Measurements from ENCODE around the gene SERPINE3. TPM values are rescaled to one million over a fixed set of nuclear protein-coding genes. Genes with fewer than 3 reads are reported as not detected.

Gene SERPINE3
- total and polyA plus RNA-seq, 2 of the 4 experiments (the other 2 are of a cell fraction) = not detected

DNA sequence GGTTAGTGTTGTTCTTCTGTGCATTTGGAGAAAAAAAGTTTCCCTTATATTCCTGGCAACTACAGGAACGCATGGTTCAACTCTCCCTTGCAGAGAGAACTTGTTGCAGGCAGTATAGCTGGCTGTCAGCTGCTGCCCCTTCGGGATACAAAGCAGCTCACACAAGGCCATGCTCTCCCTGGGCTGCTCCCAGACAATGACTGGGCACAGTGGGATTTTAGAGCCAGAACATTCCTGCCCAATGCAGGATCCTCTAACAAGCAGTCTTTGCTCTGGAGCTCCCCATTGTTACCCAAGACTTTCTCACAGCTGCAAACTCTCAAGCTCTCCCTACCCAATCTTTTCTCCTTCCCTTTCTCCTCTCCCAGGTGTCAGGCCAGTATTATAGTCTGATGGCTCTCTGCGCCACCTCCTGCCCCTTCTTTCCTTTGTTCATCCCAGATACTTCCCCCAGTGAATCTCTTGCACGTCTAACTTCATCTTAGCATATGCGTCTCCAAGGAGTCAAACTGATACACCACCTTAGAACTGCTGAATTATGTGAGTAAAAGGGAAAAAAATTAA lies 27.5 kb upstream of the SERPINE3 start:
- H3K9me3 ChIP-seq (ENCODE audit: control insufficient read depth, insufficient read depth, low read length) = no peaks in the 10 kb centered on the region

More for the DNA sequence above, 27.5 kb upstream of the SERPINE3 start:
- Histone ChIP-seq H3K4ac (ENCODE audit: low read depth, low read length) (no peak overlapping the region), H2AK5ac (ENCODE audit: low read depth, low read length) (no peak overlapping the region), H3K4me2 (ENCODE audit: low read depth, low read length) (no peak overlapping the region), H2BK20ac (ENCODE audit: low read depth, low read length) (no peak overlapping the region), H4K91ac (ENCODE audit: insufficient read depth, low read depth, low read length) (no peak overlapping the region), H3K79me1 (ENCODE audit: low read depth in 1 of 2, low read length in 2 of 2) (no peaks in the 10 kb centered on the region), H3K27me3 (ENCODE audit: control insufficient read depth, insufficient read depth, low read length) (peaks cover 12% of the 10 kb centered on the region), H3K56ac (ENCODE audit: extremely low read depth, insufficient read depth, low read length) (no peak overlapping the region), H4K8ac (ENCODE audit: low read depth in 2 of 2, low read length in 2 of 2) (no peak overlapping the region), H3K18ac (ENCODE audit: low read depth, low read length) (no peak overlapping the region), H3K36me3 (ENCODE audit: control insufficient read depth, insufficient read depth, low read length) (no peaks in the 10 kb centered on the region), H3K9ac (ENCODE audit: low read depth, low read length) (no peak overlapping the region), H3K14ac (replicated peaks; ENCODE audit: low read depth, low read length) (no peak overlapping the region), H4K20me1 (ENCODE audit: insufficient read depth, low read length) (no peaks in the 10 kb centered on the region), H2BK120ac (ENCODE audit: low read depth, low read length) (no peak overlapping the region), H2AK9ac (replicated peaks; ENCODE audit: low read depth, low read length, poor library complexity) (no peak overlapping the region), H3K9me1 (ENCODE audit: insufficient read depth, low read length) (no peaks in the 10 kb centered on the region), H3K27ac (ENCODE audit: insufficient read depth, low read length) (no peak overlapping the region), H4K5ac (ENCODE audit: low read depth, low read length) (no peak overlapping the region), H2BK5ac (ENCODE audit: low read depth, low read length, poor library complexity, severe bottlenecking) (no peak overlapping the region), H3K23ac (ENCODE audit: low read depth, low read length) (no peak overlapping the region), H3K4me3 (ENCODE audit: insufficient read depth, low read depth, low read length) (no peak overlapping the region), H2AFZ (replicated peaks; ENCODE audit: low read length, poor library complexity) (no peak overlapping the region), H3K4me1 (ENCODE audit: control insufficient read depth, insufficient read depth, low read length) (peaks cover 2% of the 10 kb centered on the region; the same call in 1 of the 2 replicates), H2BK15ac (ENCODE audit: low read depth, low read length) (no peak overlapping the region)
- CTCF ChIA-PET = no interaction called here
- BruUV-seq (replicated peaks) = no TSS peak
- TF ChIP-seq NFE2L2 (IDR thresholded peaks at IDR 0.05; ENCODE audit: low read depth, low read length) (no peak), CHD1 (IDR thresholded peaks at IDR 0.05; ENCODE audit: low read depth, low read length) (no peak), RCOR1 (IDR thresholded peaks at IDR 0.05; ENCODE audit: insufficient replicate concordance, low read length) (no peak), MAFK (IDR thresholded peaks at IDR 0.05; ENCODE audit: low read depth, low read length) (no peak)
- TF ChIP-seq, protein P1, sequence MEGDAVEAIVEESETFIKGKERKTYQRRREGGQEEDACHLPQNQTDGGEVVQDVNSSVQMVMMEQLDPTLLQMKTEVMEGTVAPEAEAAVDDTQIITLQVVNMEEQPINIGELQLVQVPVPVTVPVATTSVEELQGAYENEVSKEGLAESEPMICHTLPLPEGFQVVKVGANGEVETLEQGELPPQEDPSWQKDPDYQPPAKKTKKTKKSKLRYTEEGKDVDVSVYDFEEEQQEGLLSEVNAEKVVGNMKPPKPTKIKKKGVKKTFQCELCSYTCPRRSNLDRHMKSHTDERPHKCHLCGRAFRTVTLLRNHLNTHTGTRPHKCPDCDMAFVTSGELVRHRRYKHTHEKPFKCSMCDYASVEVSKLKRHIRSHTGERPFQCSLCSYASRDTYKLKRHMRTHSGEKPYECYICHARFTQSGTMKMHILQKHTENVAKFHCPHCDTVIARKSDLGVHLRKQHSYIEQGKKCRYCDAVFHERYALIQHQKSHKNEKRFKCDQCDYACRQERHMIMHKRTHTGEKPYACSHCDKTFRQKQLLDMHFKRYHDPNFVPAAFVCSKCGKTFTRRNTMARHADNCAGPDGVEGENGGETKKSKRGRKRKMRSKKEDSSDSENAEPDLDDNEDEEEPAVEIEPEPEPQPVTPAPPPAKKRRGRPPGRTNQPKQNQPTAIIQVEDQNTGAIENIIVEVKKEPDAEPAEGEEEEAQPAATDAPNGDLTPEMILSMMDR (conservative IDR thresholded peaks at IDR 0.05; ENCODE audit: low read depth, low read length) = no peak
- TF ChIP-seq, protein P2, sequence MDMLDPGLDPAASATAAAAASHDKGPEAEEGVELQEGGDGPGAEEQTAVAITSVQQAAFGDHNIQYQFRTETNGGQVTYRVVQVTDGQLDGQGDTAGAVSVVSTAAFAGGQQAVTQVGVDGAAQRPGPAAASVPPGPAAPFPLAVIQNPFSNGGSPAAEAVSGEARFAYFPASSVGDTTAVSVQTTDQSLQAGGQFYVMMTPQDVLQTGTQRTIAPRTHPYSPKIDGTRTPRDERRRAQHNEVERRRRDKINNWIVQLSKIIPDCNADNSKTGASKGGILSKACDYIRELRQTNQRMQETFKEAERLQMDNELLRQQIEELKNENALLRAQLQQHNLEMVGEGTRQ (IDR thresholded peaks at IDR 0.05; ENCODE audit: low read depth, low read length) = no peak
- in situ Hi-C loops (cut with MboI; ENCODE audit: low sequenced_read_pairs) (no loop called here), dilution Hi-C loops (cut with HindIII; ENCODE audit: low sequenced_read_pairs, unreplicated experiment) (no loop called here), intact Hi-C loops (cut with micrococcal nuclease) (no loop called here)
- POLR2A ChIA-PET (ENCODE audit: unreplicated experiment) = no interaction called here
- no peak for DNase-seq
- no peak for ATAC-seq (ENCODE audit: low read depth)
- 33% methylated on average over 1 of the region's 5 CpGs; no CpG with 5 or more reads in 1 of the 2 experiments for WGBS, 2 experiments (ENCODE audit: extremely low coverage in 2 of 2, insufficient read length in 1 of 2)
